Sigmoid colon (tissue), 4 donors: ENCODE measurements around the gene PCBP3.

Experiments
- EP300 ChIP-seq, 4 donors: sonication (generic); formaldehyde crosslinking; IDR thresholded peaks; one replicate each; pipeline ENCODE4 v1.6.1; 2017; ENCODE audit warnings: antibody characterized with exemption in 4 of 4
- TF ChIP-seq, protein P1 (sequence below), 4 experiments: fragments of 450-650 bp in 3 of 4; fragments of 200-600 bp in 1 of 4; IDR thresholded peaks; one replicate each; pipeline ENCODE4 v1.5.1; 2016 to 2019; ENCODE audit warnings: antibody characterized with exemption in 4 of 4, mild to moderate bottlenecking in 3 of 4, moderate library complexity in 2 of 4

DNA sequence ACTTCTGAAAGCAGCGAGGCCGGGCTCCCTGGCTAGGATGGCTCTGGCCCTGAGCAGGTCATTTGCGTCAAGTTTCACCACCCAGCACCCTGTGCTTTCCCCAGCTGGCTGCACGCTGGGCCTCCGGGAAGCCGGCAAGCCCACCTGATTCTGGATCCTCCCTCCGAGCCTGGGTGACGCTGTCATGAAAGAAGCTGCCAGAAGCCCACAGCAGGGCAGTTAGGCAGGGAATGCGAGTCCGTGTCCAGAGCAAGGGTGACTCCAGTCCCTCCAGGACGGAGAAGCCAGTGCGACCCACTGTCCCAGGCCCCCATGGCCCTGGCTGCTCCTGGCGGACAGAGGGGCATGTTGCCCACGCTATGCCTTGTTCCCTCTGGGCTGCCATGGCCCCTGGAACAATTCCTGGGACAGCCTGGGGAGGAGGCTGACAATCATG, 44.4 kb upstream of the PCBP3 start:
- TF ChIP-seq, protein P1, sequence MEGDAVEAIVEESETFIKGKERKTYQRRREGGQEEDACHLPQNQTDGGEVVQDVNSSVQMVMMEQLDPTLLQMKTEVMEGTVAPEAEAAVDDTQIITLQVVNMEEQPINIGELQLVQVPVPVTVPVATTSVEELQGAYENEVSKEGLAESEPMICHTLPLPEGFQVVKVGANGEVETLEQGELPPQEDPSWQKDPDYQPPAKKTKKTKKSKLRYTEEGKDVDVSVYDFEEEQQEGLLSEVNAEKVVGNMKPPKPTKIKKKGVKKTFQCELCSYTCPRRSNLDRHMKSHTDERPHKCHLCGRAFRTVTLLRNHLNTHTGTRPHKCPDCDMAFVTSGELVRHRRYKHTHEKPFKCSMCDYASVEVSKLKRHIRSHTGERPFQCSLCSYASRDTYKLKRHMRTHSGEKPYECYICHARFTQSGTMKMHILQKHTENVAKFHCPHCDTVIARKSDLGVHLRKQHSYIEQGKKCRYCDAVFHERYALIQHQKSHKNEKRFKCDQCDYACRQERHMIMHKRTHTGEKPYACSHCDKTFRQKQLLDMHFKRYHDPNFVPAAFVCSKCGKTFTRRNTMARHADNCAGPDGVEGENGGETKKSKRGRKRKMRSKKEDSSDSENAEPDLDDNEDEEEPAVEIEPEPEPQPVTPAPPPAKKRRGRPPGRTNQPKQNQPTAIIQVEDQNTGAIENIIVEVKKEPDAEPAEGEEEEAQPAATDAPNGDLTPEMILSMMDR (IDR thresholded peaks at IDR 0.05): no peak
- TF ChIP-seq EP300 (IDR thresholded peaks at IDR 0.05): no peak
